HG03196 (cell line): ENCODE results near the gene CNTN4.

Experiments
- ATAC-seq: cut with Tn5 transposase; IDR thresholded peaks from one replicate; pipeline ENCODE4 v1.9.1; 2021; ENCODE audit not compliant: unreplicated experiment

CNTN4 gene

DNA sequence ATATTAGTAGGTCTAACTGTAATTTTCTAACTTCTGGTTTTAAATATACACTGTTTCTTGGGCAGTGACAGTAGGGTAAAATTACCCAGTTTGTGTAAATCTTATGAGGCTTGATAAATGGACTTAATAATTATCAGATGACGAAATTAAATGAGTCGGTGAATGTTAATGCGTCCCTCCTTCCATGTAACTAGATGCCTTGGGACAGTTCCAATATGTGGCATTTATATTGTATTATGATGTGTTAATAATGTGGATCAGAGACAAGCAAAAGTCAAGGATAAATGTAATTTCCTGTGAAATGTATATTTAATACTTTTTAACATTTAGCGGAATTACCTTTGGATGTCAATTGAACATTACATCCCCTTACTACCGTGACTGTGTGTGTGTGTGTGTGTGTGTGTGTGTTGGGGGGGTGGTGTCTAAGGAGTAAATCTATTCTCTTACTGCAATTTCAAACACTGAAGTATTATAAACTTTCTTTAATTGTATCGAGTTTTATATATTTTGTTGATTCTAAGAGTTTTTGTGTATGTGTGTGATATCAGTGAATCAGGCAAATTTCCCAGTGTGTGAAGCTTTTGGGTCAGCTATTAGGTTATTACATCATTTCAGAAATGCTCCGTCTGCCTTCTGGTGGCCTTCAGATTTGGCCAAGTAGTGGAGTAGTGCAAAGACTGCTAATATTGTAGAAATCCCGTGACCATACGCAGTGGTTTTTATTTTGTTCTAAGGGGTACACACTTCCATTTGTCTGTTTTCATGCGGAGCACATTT lies 50.1 kb downstream of the CNTN4 start:
- ATAC-seq, result no peak

GRCh38 chr3:2153053-2153452 lies 54.4 kb downstream of the CNTN4 start:
- ATAC-seq, result no peak

DNA sequence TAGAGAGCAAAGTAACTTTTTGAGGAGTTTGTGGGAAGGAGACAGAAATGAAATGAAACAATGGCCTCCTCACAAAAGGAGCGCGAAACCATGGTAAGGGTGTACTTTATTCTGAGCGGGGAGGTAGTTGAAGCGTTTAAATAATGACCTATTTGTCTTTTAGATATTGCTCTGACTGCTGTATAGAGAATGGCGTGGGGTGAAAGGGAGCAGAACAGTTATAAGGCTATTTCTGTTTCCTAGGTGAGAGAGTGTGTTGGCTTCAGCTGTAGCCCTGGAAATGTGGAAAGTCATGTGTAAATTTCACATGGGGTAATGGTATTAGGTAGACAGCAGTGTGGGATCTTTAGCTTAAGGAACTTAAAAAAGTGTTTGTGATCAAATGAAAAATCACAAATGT lies 54.9 kb downstream of the CNTN4 start:
- ATAC-seq, result no peak

- ATAC-seq, result no peak
Observed at GRCh38 chr3:2154621-2155020, 56.0 kb downstream of the CNTN4 start.

DNA sequence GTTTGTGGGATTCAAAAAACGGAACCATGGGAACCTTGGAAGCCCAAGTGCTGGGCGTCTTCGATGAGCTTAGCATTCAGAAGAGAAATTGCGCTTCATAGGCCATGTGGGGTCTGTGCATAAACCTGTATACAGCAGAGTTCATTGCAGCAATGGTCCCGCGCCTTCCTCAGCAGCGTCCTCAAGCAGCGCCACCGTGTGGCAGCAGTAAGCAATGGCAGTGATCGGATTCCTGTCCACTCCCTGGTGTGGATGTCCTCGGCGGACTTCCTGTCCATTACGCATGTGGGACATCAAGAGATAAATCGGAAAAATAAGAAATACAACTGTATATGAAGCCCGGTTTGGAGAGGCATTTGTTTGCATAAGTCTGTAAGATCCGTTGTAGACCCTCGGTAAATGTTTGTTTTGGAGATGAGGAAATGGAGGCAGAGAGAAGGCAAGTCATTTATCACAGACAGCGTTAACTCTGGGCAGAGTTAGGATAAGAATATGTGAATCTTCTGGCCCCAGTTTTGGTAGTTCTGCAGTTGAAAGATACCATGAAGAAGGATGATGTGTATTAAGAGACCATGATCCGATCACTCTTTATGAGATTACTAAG lies 57.7 kb downstream of the CNTN4 start:
- ATAC-seq, result no peak

DNA sequence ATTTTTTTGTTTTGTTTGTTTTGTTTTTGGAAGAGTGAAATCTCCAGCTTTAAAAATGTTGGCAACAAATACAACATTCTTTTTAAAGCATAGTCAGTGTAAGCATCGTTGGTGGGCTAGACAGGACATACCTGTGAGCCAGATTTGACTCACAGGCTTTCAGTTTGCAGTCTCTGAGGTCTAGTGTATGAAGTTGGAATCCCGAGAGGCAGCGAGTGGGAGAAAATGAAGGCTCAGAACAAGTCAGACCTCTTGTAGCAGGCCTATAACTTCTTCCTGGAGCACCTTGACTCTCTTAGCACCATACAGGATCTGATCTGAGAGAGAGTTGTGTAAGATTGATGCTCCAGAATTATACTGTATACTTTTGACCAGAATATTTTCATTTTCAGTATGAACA lies 60.2 kb downstream of the CNTN4 start:
- no peak for ATAC-seq

DNA sequence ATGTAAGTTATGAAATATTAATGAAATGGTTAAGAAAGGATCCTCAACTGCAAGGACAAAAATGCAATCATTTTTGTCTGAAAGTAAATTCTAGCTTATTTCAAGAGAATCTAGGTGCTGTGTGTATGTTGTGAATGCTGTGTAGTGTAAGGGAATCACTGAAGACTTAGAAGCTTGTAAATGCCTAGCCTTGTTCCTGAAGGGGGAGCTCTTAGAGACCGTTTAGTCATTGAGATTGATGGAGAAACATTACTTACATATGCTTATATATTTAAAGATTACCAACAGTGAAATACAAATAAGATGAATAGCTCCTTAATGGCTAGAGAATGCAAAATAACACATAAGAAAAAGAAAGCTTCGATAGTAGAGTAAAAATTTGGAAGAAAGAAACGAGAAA lies 67.9 kb downstream of the CNTN4 start:
- ATAC-seq, result no peak

DNA sequence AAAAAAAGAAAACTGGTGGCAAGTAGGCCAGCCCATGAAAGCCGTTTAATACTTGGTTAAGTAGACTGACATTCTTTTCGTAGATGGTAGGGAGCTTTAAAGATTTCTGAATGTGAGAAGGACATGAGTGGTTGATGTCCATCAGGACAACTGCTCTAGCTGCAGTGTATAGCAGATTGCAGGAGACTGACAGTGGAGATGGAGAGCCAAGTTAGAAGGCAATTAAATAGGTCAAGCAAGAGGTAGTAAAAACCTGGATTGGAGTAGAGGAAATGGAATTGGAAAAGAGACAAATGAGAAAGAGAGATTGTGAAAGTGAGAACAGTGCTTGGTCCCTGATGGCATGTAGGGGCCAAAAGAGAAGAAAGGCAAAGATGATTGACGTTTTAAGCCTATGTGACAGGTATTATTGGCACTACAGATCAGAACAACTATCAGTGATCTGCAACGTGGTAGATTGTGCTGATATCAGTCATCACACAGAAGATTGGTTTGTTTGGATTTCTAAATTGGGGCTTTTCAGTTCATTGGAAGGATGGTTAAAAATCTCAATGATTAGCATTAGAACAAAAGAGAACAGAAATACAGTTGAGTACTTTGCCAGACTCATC lies 74.0 kb downstream of the CNTN4 start:
- no peak for ATAC-seq

GRCh38 chr3:2180634-2181033 lies 82.0 kb downstream of the CNTN4 start:
- no peak for ATAC-seq

DNA sequence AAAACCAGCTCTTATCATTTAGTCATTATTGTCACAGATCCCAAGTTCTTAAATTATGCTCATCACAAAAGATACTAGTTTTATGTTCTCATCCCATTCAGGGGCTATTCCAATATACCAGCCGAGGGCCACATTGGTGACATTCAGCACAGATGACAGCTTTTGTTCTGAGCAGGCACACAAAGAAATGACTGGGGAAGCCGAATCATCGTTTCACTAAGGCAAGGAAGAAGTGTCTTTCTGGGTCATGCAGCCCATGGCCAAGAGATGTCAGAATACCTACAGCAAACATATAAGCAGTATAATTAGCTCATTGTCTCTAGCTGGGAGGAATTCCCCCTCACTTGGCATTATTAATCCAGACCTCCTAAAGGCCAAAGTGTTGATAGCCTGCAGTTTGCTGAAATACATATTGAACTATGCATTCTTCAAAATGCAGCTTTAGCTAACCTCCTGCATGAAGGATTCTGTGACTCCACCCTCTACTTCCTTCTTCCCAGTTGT lies 100.2 kb downstream of the CNTN4 start:
- ATAC-seq, result no peak

- ATAC-seq, result no peak
Observed at GRCh38 chr3:2204054-2204453, 105.4 kb downstream of the CNTN4 start.

DNA sequence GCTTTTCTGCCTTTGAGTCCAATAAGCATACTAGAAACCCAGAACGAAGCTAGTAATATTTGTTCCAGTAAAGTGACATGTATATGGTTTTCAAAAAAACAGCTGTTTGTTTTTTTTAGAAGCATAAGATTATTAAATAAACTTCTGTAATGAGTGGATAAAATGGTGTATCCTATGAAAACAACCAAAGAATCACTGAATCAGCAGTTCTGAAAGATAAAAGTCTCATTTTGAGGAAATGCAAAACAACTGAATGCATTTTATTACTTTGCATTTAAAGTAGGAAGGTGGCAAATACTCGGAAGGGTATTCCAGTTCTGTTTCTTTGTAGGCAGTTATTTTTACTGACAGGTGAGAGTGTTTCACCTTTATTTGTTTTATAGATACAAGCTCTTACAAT lies 107.0 kb downstream of the CNTN4 start:
- no peak for ATAC-seq

- no peak for ATAC-seq
Observed at GRCh38 chr3:2206536-2206935, 107.9 kb downstream of the CNTN4 start.

GRCh38 chr3:2211568-2211967 lies 112.9 kb downstream of the CNTN4 start:
- ATAC-seq, result no peak

DNA sequence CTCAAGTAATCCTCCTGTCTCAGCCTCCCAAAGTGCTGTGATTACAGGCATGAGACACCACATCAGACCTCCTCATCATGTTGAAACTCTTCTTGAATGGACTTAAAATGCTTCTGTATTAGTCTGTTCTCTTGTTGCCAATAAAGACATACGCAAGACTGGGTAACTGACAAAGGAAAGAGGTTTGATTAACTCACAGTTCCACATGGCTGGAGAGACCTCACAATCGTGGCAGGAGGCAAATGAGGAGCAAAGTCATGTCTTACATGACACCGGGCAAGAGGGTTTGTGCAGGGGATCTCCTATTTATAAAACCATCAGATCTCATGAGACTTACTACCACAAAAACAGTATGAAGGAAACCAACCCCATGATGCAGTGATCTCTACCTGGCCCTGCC lies 113.5 kb downstream of the CNTN4 start:
- no peak for ATAC-seq

GRCh38 chr3:2218375-2218774 lies 119.7 kb downstream of the CNTN4 start:
- ATAC-seq, result no peak

DNA sequence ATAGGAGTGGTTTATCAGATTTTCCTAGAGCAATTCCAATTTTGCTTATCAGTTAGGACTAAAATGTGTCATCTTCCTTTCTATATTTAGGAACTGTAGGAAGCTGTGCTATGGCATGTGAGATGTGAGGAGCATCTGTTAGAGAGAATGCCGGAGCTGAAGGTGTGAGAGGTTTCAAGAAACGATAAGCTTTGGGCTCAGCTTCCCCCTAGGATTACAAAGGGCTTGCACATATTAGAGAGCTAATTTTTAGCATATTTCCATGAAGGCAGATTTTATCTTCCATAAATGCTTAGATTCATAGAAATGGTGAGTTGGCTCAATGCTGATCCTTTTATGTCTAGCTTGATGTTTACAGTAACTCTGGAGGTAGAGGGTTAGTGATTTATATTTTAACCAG lies 120.2 kb downstream of the CNTN4 start:
- no peak for ATAC-seq

DNA sequence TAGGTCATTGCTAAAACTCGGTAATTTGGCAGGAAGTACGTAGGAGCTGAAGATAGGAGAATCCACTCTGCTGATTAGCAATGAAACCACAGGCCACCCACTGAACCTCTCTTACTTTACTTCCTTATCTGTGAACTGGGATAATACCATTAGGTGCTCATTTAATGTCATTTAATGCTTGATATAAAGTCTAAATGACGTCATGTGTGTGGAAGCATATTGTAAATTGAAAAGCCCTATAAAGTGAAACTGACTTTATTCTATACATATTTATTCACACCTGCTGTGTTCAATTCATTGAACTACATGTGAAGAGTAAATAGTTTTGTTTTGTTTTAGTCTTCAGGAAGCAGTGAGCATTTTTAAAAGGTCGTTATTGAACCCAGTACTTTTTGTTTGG lies 137.5 kb downstream of the CNTN4 start:
- no peak for ATAC-seq

- ATAC-seq, result no peak
Observed at GRCh38 chr3:2244137-2244536, 145.5 kb downstream of the CNTN4 start.

GRCh38 chr3:2246873-2247648 lies 148.4 kb downstream of the CNTN4 start:
- ATAC-seq, result no peak

DNA sequence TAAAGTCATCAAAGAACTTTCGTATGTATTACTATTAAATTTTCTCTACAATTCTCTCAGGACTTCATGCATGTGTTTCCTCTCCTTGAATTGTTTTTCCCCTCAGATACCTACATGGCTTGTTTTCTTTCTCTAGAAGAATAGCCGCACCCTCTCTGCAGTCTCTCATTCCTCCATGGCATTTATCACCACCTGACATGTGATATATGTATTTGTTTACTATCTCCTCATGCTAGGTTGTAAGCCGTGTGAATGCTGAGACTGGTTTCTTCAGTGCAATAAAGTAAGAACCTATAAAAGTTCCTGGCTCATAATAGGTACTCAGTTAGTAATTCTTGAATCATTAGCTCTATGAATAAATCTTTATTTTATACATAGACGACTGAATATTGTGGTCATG lies 149.2 kb downstream of the CNTN4 start:
- ATAC-seq, result no peak

DNA sequence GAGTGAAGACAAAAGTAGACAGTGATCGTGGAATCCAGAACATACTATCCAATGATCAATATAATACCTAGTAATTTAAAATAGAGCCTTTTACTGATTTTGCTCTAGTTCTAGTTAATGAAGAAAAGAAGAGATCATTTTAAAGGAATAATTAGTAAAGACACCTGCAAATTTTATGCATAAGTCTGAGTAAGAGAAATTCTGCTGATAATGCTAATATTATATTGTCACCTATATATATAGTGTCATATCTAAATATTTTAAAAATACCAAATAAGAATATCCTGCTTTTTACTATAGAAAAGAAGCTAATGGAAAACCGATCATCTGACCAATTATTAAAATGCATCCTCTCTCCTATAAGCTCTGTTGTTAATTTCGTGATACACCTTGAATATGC lies 152.1 kb downstream of the CNTN4 start:
- no peak for ATAC-seq
